ENCODE results near the gene MFAP3L.

Gene MFAP3L

GRCh38 chr4:169975838-169976796 lies 50.1 kb downstream of the MFAP3L start:
- no peak for TF ChIP-seq CTCF (IDR thresholded peaks at IDR 0.05)
- no peak for DNase-seq
- H3K4me1 ChIP-seq, result peaks cover 0 to 9% (median 0%) of the 10 kb centered on the region in 4 donors

GRCh38 chr4:169975131-169975837 lies 50.9 kb downstream of the MFAP3L start:
- Histone ChIP-seq H3K4me1 (peaks cover 0 to 13% (median 0%) of the 10 kb centered on the region in 4 donors), H3K9me3 (no peaks in the 10 kb centered on the region), H3K27me3 (no peaks in the 10 kb centered on the region), H3K4me3 (no peak overlapping the region), H3K36me3 (no peaks in the 10 kb centered on the region), H3K27ac (no peak overlapping the region)
- TF ChIP-seq CTCF (IDR thresholded peaks at IDR 0.05), result no peak
- intact Hi-C loops (cut with DNase I; ENCODE audit: low total_unique reads), result no loop called here
- no peak for DNase-seq

More at GRCh38 chr4:169975838-169976796, 50.1 kb downstream of the MFAP3L start:
- intact Hi-C loops (cut with DNase I; ENCODE audit: low total_unique reads), result no loop called here
- Histone ChIP-seq H3K4me3 (no peak overlapping the region), H3K27me3 (no peaks in the 10 kb centered on the region), H3K9me3 (no peaks in the 10 kb centered on the region), H3K36me3 (no peaks in the 10 kb centered on the region), H3K27ac (no peak overlapping the region)

- Histone ChIP-seq H3K4me1 (peaks cover 0 to 29% (median 4%) of the 10 kb centered on the region in 4 donors), H3K9me3 (no peaks in the 10 kb centered on the region), H3K27ac (peak overlapping the region; percentile 51 to 62), H3K4me3 (no peak overlapping the region), H3K36me3 (no peaks in the 10 kb centered on the region), H3K27me3 (no peaks in the 10 kb centered on the region)
- TF ChIP-seq CTCF (IDR thresholded peaks at IDR 0.05), result no peak
- DNase-seq, result peak; percentile 24 to 80
- intact Hi-C loops (cut with DNase I; ENCODE audit: low total_unique reads), result no loop called here
These were observed 54.7 kb downstream of the MFAP3L start for GRCh38 chr4:169971456-169972015.

- Histone ChIP-seq H3K4me3 (no peak overlapping the region), H3K9me3 (no peaks in the 10 kb centered on the region), H3K27ac (peak overlapping the region in 1 of 2 donors; percentile 2), H3K4me1 (peaks cover 0 to 49% (median 10%) of the 10 kb centered on the region in 4 donors), H3K36me3 (no peaks in the 10 kb centered on the region), H3K27me3 (no peaks in the 10 kb centered on the region)
- intact Hi-C loops (cut with DNase I; ENCODE audit: low total_unique reads), result loop anchor here (10.0 kb wide), 1 partner anchor 56 kb away; the partner anchor contains the start of gene MFAP3L
- no peak for TF ChIP-seq CTCF (IDR thresholded peaks at IDR 0.05)
- no peak for DNase-seq
These were observed 57.2 kb downstream of the MFAP3L start for GRCh38 chr4:169968999-169969398.

GRCh38 chr4:169963998-169964397 lies 62.2 kb downstream of the MFAP3L start:
- intact Hi-C loops (cut with DNase I; ENCODE audit: low total_unique reads), result loop anchor here (10.0 kb wide), 1 partner anchor 61 kb away; the partner anchor contains the start of gene MFAP3L
- no peaks in the 10 kb centered on the region for H3K9me3 ChIP-seq
- DNase-seq, result no peak

More at GRCh38 chr4:169963998-169964397, 62.2 kb downstream of the MFAP3L start:
- H3K4me1 ChIP-seq, result peaks cover 0 to 39% (median 11%) of the 10 kb centered on the region in 4 donors
- no peaks in the 10 kb centered on the region for H3K36me3 ChIP-seq
- H3K4me3 ChIP-seq, result no peak overlapping the region
- no peak for TF ChIP-seq CTCF (IDR thresholded peaks at IDR 0.05)
- H3K27me3 ChIP-seq, result no peaks in the 10 kb centered on the region
- H3K27ac ChIP-seq, result peak overlapping the region; percentile 70 to 72
